HepG2 (cell line): ENCODE data around the gene UBR3. TPM values are rescaled to one million over a fixed set of nuclear protein-coding genes. Genes with fewer than 3 reads are reported as not detected.

Source experiments
- ATAC-seq: fragments of 200-7000 bp; cut with Tn5 transposase; 3 replicates; pipeline ENCODE4 v1.9.1; 2020; ENCODE audit warnings: mild to moderate bottlenecking, moderate library complexity
- BruUV-seq: library from RNA; stranded (reverse); fragments of 400-500 nt; replicated peaks from 2 replicates; lab custom pipeline; 2021; lab: Mats Ljungman, UMichigan
- CTCF ChIA-PET: fragments of 300-600 bp; formaldehyde crosslinking; extraction: SDS; loops from one replicate; lab custom pipeline; 2021; ENCODE audit warnings: low total read pairs, inconsistent platforms, low intra/inter-chr PET ratio; lab: Yijun Ruan, JAX
- POLR2A ChIA-PET: fragments of 350-600 bp; sonication (Branson Sonifier 250); formaldehyde crosslinking; loops from one replicate; lab custom pipeline; 2020; ENCODE audit warnings: antibody characterized with exemption, inconsistent platforms; lab: Yijun Ruan, JAX
- DNase-seq: peaks from one replicate; pipeline ENCODE4 v3.0.0-alpha.2; 2015; ENCODE audit warnings: low spot score
- FAIRE-seq: peaks from 3 replicates; lab custom pipeline; 2011; peaks lifted over from hg19 to GRCh38; lab: Jason Lieb, UNC
- H2AFZ ChIP-seq: one replicate; pipeline ENCODE4 v1.6.1; 2011; ENCODE audit warnings: low read length, inconsistent platforms
- H3K27ac ChIP-seq: fragments of 300-600 bp; 3 replicates; pipeline ENCODE4 v1.8.0; 2011; ENCODE audit warnings: mixed run types, mild to moderate bottlenecking, mixed read lengths, low read length, inconsistent platforms; ENCODE audit not compliant: insufficient read depth; ENCODE audit errors: extremely low read length
- H3K27me3 ChIP-seq, 2 experiments: fragments of 200-600 bp in 1 of 2; 2 replicates in 1 of 2; 3 replicates in 1 of 2; pipeline versions ENCODE4 v1.6.0 to v1.8.0; 2011; ENCODE audit warnings: low read length in 2 of 2, mild to moderate bottlenecking in 2 of 2, moderate library complexity in 2 of 2, inconsistent platforms in 1 of 2; ENCODE audit not compliant: insufficient read depth in 2 of 2, control insufficient read depth in 1 of 2
- H3K36me3 ChIP-seq, 2 experiments: fragments of 200-600 bp in 1 of 2; replicated peaks in 1 of 2; 2 replicates in 1 of 2; 3 replicates in 1 of 2; pipeline versions ENCODE4 v1.5.1 to v1.8.0; 2011; ENCODE audit warnings: low read length in 2 of 2, inconsistent platforms in 1 of 2; ENCODE audit not compliant: insufficient read depth in 2 of 2, control insufficient read depth in 1 of 2
- H3K4me1 ChIP-seq: 2 replicates; pipeline ENCODE4 v1.5.1; 2012; ENCODE audit warnings: low read length, inconsistent platforms; ENCODE audit not compliant: insufficient read depth
- H3K4me2 ChIP-seq: 2 replicates; pipeline ENCODE4 v1.6.0; 2011; ENCODE audit warnings: low read depth, low read length, inconsistent platforms
- H3K4me3 ChIP-seq, 3 experiments: fragments of 200-600 bp in 1 of 3; sonication (generic), shearing (Covaris generic) in 1 of 3; replicated peaks in 1 of 3; 2 replicates each; pipeline ENCODE4 v1.5.1; 2011 to 2016; ENCODE audit warnings: low read length in 3 of 3, inconsistent platforms in 2 of 3, low read depth in 2 of 3, mild to moderate bottlenecking in 2 of 3, control low read depth in 1 of 3, mixed read lengths in 1 of 3; ENCODE audit not compliant: insufficient read depth in 1 of 3
- H3K79me2 ChIP-seq: one replicate; pipeline ENCODE4 v1.6.1; 2011; ENCODE audit warnings: low read length, inconsistent platforms; ENCODE audit not compliant: insufficient read depth
- H3K9ac ChIP-seq: 2 replicates; pipeline ENCODE4 v1.6.0; 2011; ENCODE audit warnings: mild to moderate bottlenecking, low read depth, low read length, inconsistent platforms; ENCODE audit not compliant: insufficient read depth
- H3K9me3 ChIP-seq: 2 replicates; pipeline ENCODE4 v1.5.1; 2012; ENCODE audit warnings: mild to moderate bottlenecking, low read length
- H4K20me1 ChIP-seq: 2 replicates; pipeline ENCODE4 v1.6.0; 2011; ENCODE audit warnings: inconsistent platforms, mild to moderate bottlenecking, low read length, moderate library complexity; ENCODE audit not compliant: insufficient read depth
- CHCHD3 ChIP-seq: sonication (generic); formaldehyde crosslinking; IDR thresholded peaks from 2 replicates; pipeline ENCODE4 v1.8.0; 2022; ENCODE audit warnings: mild to moderate bottlenecking, missing genetic modification reagents, moderate library complexity
- GMEB1 ChIP-seq: sonication (generic); formaldehyde crosslinking; IDR thresholded peaks from 2 replicates; pipeline ENCODE4 v1.5.1; 2020; ENCODE audit warnings: missing genetic modification reagents, mild to moderate bottlenecking, borderline replicate concordance
- HHEX ChIP-seq: IDR thresholded peaks from 2 replicates; pipeline ENCODE4 v1.6.1; 2016; ENCODE audit warnings: control low read depth
- MYNN ChIP-seq: sonication (generic); formaldehyde crosslinking; IDR thresholded peaks from 2 replicates; pipeline ENCODE4 v1.4.0; 2020; ENCODE audit warnings: mild to moderate bottlenecking, low read depth, missing genetic modification reagents
- SP140L ChIP-seq: sonication (generic); formaldehyde crosslinking; IDR thresholded peaks from 2 replicates; pipeline ENCODE4 v1.4.0; 2020; ENCODE audit warnings: missing genetic modification reagents, borderline replicate concordance
- SRF ChIP-seq: IDR thresholded peaks from 2 replicates; pipeline ENCODE4 v1.6.1; 2011; ENCODE audit warnings: mild to moderate bottlenecking, low read depth, low read length, moderate library complexity
- ZFP91 ChIP-seq: sonication (generic); formaldehyde crosslinking; IDR thresholded peaks from 2 replicates; pipeline ENCODE4 v1.9.0; 2022; ENCODE audit warnings: missing genetic modification reagents, mild to moderate bottlenecking, borderline replicate concordance
- ZNF768 ChIP-seq: sonication (generic); formaldehyde crosslinking; IDR thresholded peaks from 2 replicates; pipeline ENCODE4 v1.4.0; 2020; ENCODE audit warnings: missing genetic modification reagents
- WGBS: methylation state at CpG from one replicate; pipeline ENCODE4 v1.1.6; 2017; ENCODE audit warnings: low lambda C conversion rate; 5-methylcytosine and 5-hydroxymethylcytosine counted together
- in situ Hi-C: cut with HindIII; loops from 2 replicates; pipeline ENCODE4 v1.10.0; 2017; ENCODE audit warnings: low pct_unique_long_range_greater_than_20kb; ENCODE audit not compliant: extremely low pct_ligation_motif_present
- intact Hi-C: fragments of 100-400 bp; cut with micrococcal nuclease; formaldehyde crosslinking; loops from one replicate; pipeline ENCODE4 v1.10.0; 2022; ENCODE audit not compliant: unreplicated experiment
- polyA plus RNA-seq, 8 experiments: library from polyadenylated mRNA; depleted of rRNA in 3 of 8; stranded (reverse) in 7 of 8; unstranded in 1 of 8; fragments of >200 nt; fragmentation: Illumina TruSeq in 4 of 8; extraction: Trizol in 4 of 8; gene quantifications; 2 replicates each; pipeline versions ENCODE4 v1.2.1 to v1.2.3, GENCODE V29; 2011 to 2016; ENCODE audit warnings: low read depth in 4 of 8, missing spikeins in 1 of 8, mixed read lengths in 1 of 8; ENCODE audit not compliant: insufficient read depth in 1 of 8
- total RNA-seq, 5 experiments: library from RNA; depleted of rRNA; stranded (reverse); fragments of >200 nt; fragmentation: Illumina TruSeq; extraction: Trizol; gene quantifications; 2 replicates each; pipeline ENCODE4 v1.2.3, GENCODE V29; 2016; ENCODE audit warnings: low read depth in 1 of 5
- TF ChIP-seq, protein P1 (sequence below): sonication (generic); formaldehyde crosslinking; IDR thresholded peaks from 2 replicates; pipeline ENCODE4 v1.8.0; 2022; ENCODE audit warnings: missing genetic modification reagents, mild to moderate bottlenecking, inconsistent platforms, borderline replicate concordance
- TF ChIP-seq, protein P2 (sequence below): IDR thresholded peaks from 2 replicates; pipeline ENCODE4 v1.6.1; 2016; ENCODE audit warnings: low read depth

UBR3 gene
- total and polyA plus RNA-seq, 2 of the 13 experiments (the other 11 are each of a cell fraction or from before 2014, with no cell fraction given) = 15.1 to 28.0 TPM

GRCh38 chr2:170098626-170099312, 271.5 kb downstream of the UBR3 start:
- Histone ChIP-seq H3K36me3 (no peaks in the 10 kb centered on the region), H3K4me2 (no peak overlapping the region), H3K79me2 (no peaks in the 10 kb centered on the region), H2AFZ (no peak overlapping the region), H3K4me3 (no peak overlapping the region), H3K4me1 (no peaks in the 10 kb centered on the region), H3K27me3 (no peaks in the 10 kb centered on the region), H3K27ac (no peak overlapping the region), H3K9me3 (no peaks in the 10 kb centered on the region), H3K9ac (no peak overlapping the region), H4K20me1 (no peaks in the 10 kb centered on the region)
- no TSS peak for BruUV-seq
- in situ Hi-C loops (no loop called here), intact Hi-C loops (no loop called here)
- no peak for DNase-seq
- 13% methylated on average over 4 of the region's 4 CpGs for WGBS
- CTCF ChIA-PET = no interaction called here
- no peak for TF ChIP-seq CHCHD3 (CRISPR knock-in tag)
- no peak for TF ChIP-seq ZNF768 (CRISPR knock-in tag)
- TF ChIP-seq MYNN = no peak
- TF ChIP-seq, protein P1, sequence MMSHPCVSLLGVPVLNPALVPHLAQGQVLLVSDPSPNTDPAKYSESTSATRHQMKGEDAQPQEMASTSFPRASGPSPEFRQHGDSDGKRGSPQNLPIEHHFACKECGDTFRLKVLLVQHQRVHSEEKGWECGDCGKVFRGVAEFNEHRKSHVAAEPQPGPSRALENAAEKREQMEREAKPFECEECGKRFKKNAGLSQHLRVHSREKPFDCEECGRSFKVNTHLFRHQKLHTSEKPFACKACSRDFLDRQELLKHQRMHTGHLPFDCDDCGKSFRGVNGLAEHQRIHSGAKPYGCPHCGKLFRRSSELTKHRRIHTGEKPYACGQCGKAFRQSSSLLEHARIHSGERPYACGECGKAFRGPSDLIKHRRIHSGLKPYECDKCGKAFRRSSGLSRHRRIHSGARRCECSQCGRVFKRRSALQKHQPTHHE (CRISPR knock-in tag) = no peak
- TF ChIP-seq ZFP91 (CRISPR knock-in tag) = no peak
- no peak for TF ChIP-seq GMEB1 (CRISPR knock-in tag)
- TF ChIP-seq HHEX (CRISPR knock-in tag) = no peak
- TF ChIP-seq, protein P2, sequence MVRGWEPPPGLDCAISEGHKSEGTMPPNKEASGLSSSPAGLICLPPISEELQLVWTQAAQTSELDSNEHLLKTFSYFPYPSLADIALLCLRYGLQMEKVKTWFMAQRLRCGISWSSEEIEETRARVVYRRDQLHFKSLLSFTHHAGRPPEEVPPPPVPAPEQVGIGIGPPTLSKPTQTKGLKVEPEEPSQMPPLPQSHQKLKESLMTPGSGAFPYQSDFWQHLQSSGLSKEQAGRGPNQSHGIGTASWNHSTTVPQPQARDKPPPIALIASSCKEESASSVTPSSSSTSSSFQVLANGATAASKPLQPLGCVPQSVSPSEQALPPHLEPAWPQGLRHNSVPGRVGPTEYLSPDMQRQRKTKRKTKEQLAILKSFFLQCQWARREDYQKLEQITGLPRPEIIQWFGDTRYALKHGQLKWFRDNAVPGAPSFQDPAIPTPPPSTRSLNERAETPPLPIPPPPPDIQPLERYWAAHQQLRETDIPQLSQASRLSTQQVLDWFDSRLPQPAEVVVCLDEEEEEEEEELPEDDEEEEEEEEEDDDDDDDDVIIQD = no peak
- no peak for TF ChIP-seq SP140L (CRISPR knock-in tag)
- TF ChIP-seq SRF = no peak
- no peak for FAIRE-seq
- ATAC-seq = no peak
- POLR2A ChIA-PET = no interaction called here
